ENCODE data around the gene INMT.

Gene INMT

GRCh38 chr7:30708983-30709382 lies 43.0 kb upstream of the INMT start (continued):
- no peak for TF ChIP-seq ZNF530 (tag by site-specific recombination; IDR thresholded peaks at IDR 0.05; ENCODE audit: low read depth)

GRCh38 chr7:30709549-30709948 lies 42.4 kb upstream of the INMT start:
- ChIA-PET CTCF (interaction anchor here (0.8 kb wide), 1 partner anchor 37 kb away, joined by 4 read pairs; no protein-coding TSS in a partner anchor), POLR2A (no interaction called here)
- Histone ChIP-seq H3K9me3 (ENCODE audit: control insufficient read depth, insufficient read depth, low read depth, low read length) (no peaks in the 10 kb centered on the region), H3K36me3 (ENCODE audit: control insufficient read depth in 2 of 2, insufficient read depth in 1 of 2, low read length in 2 of 2) (no peaks in the 10 kb centered on the region), H3K4me3 (ENCODE audit: low read depth, low read length) (no peak overlapping the region), H3K4me1 (ENCODE audit: control insufficient read depth, insufficient read depth, low read length) (no peaks in the 10 kb centered on the region), H3K27ac (ENCODE audit: extremely low read depth, low read depth, low read length) (no peak overlapping the region)
- no peak for TF ChIP-seq ZNF747 (tag by site-specific recombination; IDR thresholded peaks at IDR 0.05)

- CTCF ChIA-PET, result no interaction called here
- no peaks in the 10 kb centered on the region for H3K36me3 ChIP-seq (ENCODE audit: control insufficient read depth in 2 of 2, insufficient read depth in 1 of 2, low read length in 2 of 2)
- H3K4me3 ChIP-seq (ENCODE audit: low read depth, low read length), result no peak overlapping the region
- no peaks in the 10 kb centered on the region for H3K4me1 ChIP-seq (ENCODE audit: control insufficient read depth, insufficient read depth, low read length)
- no peak for TF ChIP-seq ZFP37 (tag by site-specific recombination; IDR thresholded peaks at IDR 0.05)
- TF ChIP-seq ZNF518A (tag by site-specific recombination; conservative IDR thresholded peaks at IDR 0.05; ENCODE audit: low read depth), result no peak
- TF ChIP-seq ZBTB8A (tag by site-specific recombination; IDR thresholded peaks at IDR 0.05), result no peak
- no peak for TF ChIP-seq ZIC2 (tag by site-specific recombination; IDR thresholded peaks at IDR 0.05)
- TF ChIP-seq KLF1 (tag by site-specific recombination; IDR thresholded peaks at IDR 0.05), result no peak
- TF ChIP-seq ZNF624 (tag by site-specific recombination; IDR thresholded peaks at IDR 0.05), result no peak
- no peak for TF ChIP-seq ZNF548 (tag by site-specific recombination; IDR thresholded peaks at IDR 0.05)
- TF ChIP-seq ZNF704 (tag by site-specific recombination; IDR thresholded peaks at IDR 0.05), result no peak
- no peak for TF ChIP-seq ZNF10 (tag by site-specific recombination; IDR thresholded peaks at IDR 0.05)
- no peak for TF ChIP-seq SCRT2 (tag by site-specific recombination; IDR thresholded peaks at IDR 0.05)
- no peaks in the 10 kb centered on the region for H3K9me3 ChIP-seq (ENCODE audit: control insufficient read depth, insufficient read depth, low read depth, low read length)
- H3K27ac ChIP-seq (ENCODE audit: extremely low read depth, low read depth, low read length), result no peak overlapping the region
- POLR2A ChIA-PET, result no interaction called here
Observed at GRCh38 chr7:30710669-30711068, 41.3 kb upstream of the INMT start.

GRCh38 chr7:30713392-30713791 lies 38.5 kb upstream of the INMT start:
- no peaks in the 10 kb centered on the region for H3K36me3 ChIP-seq (ENCODE audit: control insufficient read depth in 2 of 2, insufficient read depth in 1 of 2, low read length in 2 of 2)
- no peak overlapping the region for H3K27ac ChIP-seq (ENCODE audit: extremely low read depth, low read depth, low read length)
- no peak overlapping the region for H3K4me3 ChIP-seq (ENCODE audit: low read depth, low read length)
- CTCF ChIA-PET, result no interaction called here
- H3K4me1 ChIP-seq (ENCODE audit: control insufficient read depth, insufficient read depth, low read length), result no peaks in the 10 kb centered on the region
- POLR2A ChIA-PET, result no interaction called here
- H3K9me3 ChIP-seq (ENCODE audit: control insufficient read depth, insufficient read depth, low read depth, low read length), result no peaks in the 10 kb centered on the region
- no peak for TF ChIP-seq ZNF529 (tag by site-specific recombination; IDR thresholded peaks at IDR 0.05; ENCODE audit: insufficient replicate concordance)

Measured in HEK293 (cell line).